ENCODE measurements around the gene SERPINA12. TPM values are rescaled to one million over a fixed set of nuclear protein-coding genes. Genes with fewer than 3 reads are reported as not detected.
A peak's percentile ranks its signal among the peaks of the same experiment; 100 is the strongest.

SERPINA12 gene
- total and polyA plus RNA-seq, 12 donors, result not detected

GRCh38 chr14:94535506-94535905 lies 26.2 kb upstream of the SERPINA12 start:
- Histone ChIP-seq H3K27me3 (peaks cover 10% of the 10 kb centered on the region), H3K4me3 (no peak overlapping the region), H3K36me3 (replicated peaks in 1 of 2) (no peaks in the 10 kb centered on the region), H3K27ac (no peak overlapping the region), H3K4me1 (replicated peaks in 1 of 2) (no peaks in the 10 kb centered on the region), H3K9me3 (replicated peaks in 1 of 3) (no peaks in the 10 kb centered on the region)
- 69 to 81% (median 72%) methylated on average over 3 of the region's 3 CpGs for WGBS, 4 donors
- no peak for DNase-seq
- TF ChIP-seq CTCF (IDR thresholded peaks at IDR 0.05) (no peak), POLR2A (IDR thresholded peaks at IDR 0.05) (no peak)
- intact Hi-C loops (cut with DNase I), result no loop called here

GRCh38 chr14:94532447-94532846 lies 23.2 kb upstream of the SERPINA12 start:
- intact Hi-C loops (cut with DNase I), result no loop called here
- no peaks in the 10 kb centered on the region for H3K36me3 ChIP-seq (replicated peaks in 1 of 2)
- no peaks in the 10 kb centered on the region for H3K4me1 ChIP-seq (replicated peaks in 1 of 2)
- DNase-seq, result no peak
- no peak overlapping the region for H3K4me3 ChIP-seq
- 54 to 62% (median 59%) methylated on average over 2 of the region's 2 CpGs for WGBS, 4 donors
- no peaks in the 10 kb centered on the region for H3K9me3 ChIP-seq (replicated peaks in 1 of 3)
- TF ChIP-seq CTCF (IDR thresholded peaks at IDR 0.05), result no peak
- TF ChIP-seq POLR2A (IDR thresholded peaks at IDR 0.05), result no peak
- no peak overlapping the region for H3K27ac ChIP-seq
- peaks cover 10% of the 10 kb centered on the region for H3K27me3 ChIP-seq

- DNase-seq, result no peak
- H3K4me1 ChIP-seq (replicated peaks in 1 of 2), result no peaks in the 10 kb centered on the region
- no peak overlapping the region for H3K27ac ChIP-seq
- no peaks in the 10 kb centered on the region for H3K9me3 ChIP-seq (replicated peaks in 1 of 3)
- H3K4me3 ChIP-seq, result no peak overlapping the region
- TF ChIP-seq POLR2A (IDR thresholded peaks at IDR 0.05) (no peak), CTCF (IDR thresholded peaks at IDR 0.05) (no peak)
- intact Hi-C loops (cut with DNase I), result no loop called here
- H3K27me3 ChIP-seq, result peaks cover 10% of the 10 kb centered on the region
- no peaks in the 10 kb centered on the region for H3K36me3 ChIP-seq (replicated peaks in 1 of 2)
Measured at GRCh38 chr14:94531187-94531586, 21.9 kb upstream of the SERPINA12 start.

GRCh38 chr14:94524093-94524492 lies 14.8 kb upstream of the SERPINA12 start:
- TF ChIP-seq POLR2A (IDR thresholded peaks at IDR 0.05) (no peak), CTCF (IDR thresholded peaks at IDR 0.05) (no peak)
- no peak overlapping the region for H3K4me3 ChIP-seq
- peak in 1 of 7 donors; percentile 28 for DNase-seq
- 64 to 83% (median 69%) methylated on average over 3 of the region's 3 CpGs for WGBS, 4 donors
- H3K27ac ChIP-seq, result no peak overlapping the region
- no peaks in the 10 kb centered on the region for H3K4me1 ChIP-seq (replicated peaks in 1 of 2)
- no peaks in the 10 kb centered on the region for H3K27me3 ChIP-seq
- no peaks in the 10 kb centered on the region for H3K9me3 ChIP-seq (replicated peaks in 1 of 3)
- intact Hi-C loops (cut with DNase I), result no loop called here
- H3K36me3 ChIP-seq (replicated peaks in 1 of 2), result no peaks in the 10 kb centered on the region
